IPS DF 4.7 (cell line): ENCODE measurements around the gene ST7.
"Not testable (repeated sequence)": the region's sequence is repeated elsewhere in the genome, so short reads cannot be mapped to it uniquely, and the experiment has no call there.

Experiments
- DNase-seq: peaks from one replicate; pipeline ENCODE4 v3.0.0-alpha.2; 2013; ENCODE audit warnings: low spot score; ENCODE audit errors: extremely low read depth

ST7 gene

GRCh38 chr7:117025891-117026290 lies 72.6 kb downstream of the ST7 start:
- no peak for DNase-seq

- not testable (repeated sequence) for DNase-seq
Observed at GRCh38 chr7:117030346-117030745, 77.0 kb downstream of the ST7 start.

- DNase-seq, result not testable (repeated sequence)
Observed at GRCh38 chr7:117030793-117031192, 77.5 kb downstream of the ST7 start.

GRCh38 chr7:117032810-117033209 lies 79.5 kb downstream of the ST7 start:
- no peak for DNase-seq

GRCh38 chr7:117034851-117035464 lies 81.7 kb downstream of the ST7 start:
- DNase-seq, result no peak

- DNase-seq, result no peak
Observed at GRCh38 chr7:117035465-117035862, 82.2 kb downstream of the ST7 start.

GRCh38 chr7:117036053-117036669 lies 82.9 kb downstream of the ST7 start:
- DNase-seq, result no peak

- no peak for DNase-seq
Observed at GRCh38 chr7:117036836-117037235, 83.5 kb downstream of the ST7 start.

- no peak for DNase-seq
Observed at GRCh38 chr7:117038408-117038807, 85.1 kb downstream of the ST7 start.

- no peak for DNase-seq
Observed at GRCh38 chr7:117041007-117041406, 87.7 kb downstream of the ST7 start.

- DNase-seq, result no peak
Observed at GRCh38 chr7:117041822-117042221, 88.5 kb downstream of the ST7 start.

GRCh38 chr7:117043108-117043825 lies 90.0 kb downstream of the ST7 start:
- no peak for DNase-seq

GRCh38 chr7:117044664-117045063 lies 91.4 kb downstream of the ST7 start:
- DNase-seq, result no peak

GRCh38 chr7:117045927-117046710 lies 92.8 kb downstream of the ST7 start:
- no peak for DNase-seq

- no peak for DNase-seq
Observed at GRCh38 chr7:117047496-117047895, 94.2 kb downstream of the ST7 start.

GRCh38 chr7:117048114-117048866 lies 95.0 kb downstream of the ST7 start:
- no peak for DNase-seq

- DNase-seq, result no peak
Observed at GRCh38 chr7:117048882-117049281, 95.6 kb downstream of the ST7 start.

GRCh38 chr7:117051808-117052207 lies 98.5 kb downstream of the ST7 start:
- DNase-seq, result no peak

GRCh38 chr7:117053432-117053831 lies 100.1 kb downstream of the ST7 start:
- DNase-seq, result no peak

- no peak for DNase-seq
Observed at GRCh38 chr7:117061751-117062150, 108.5 kb downstream of the ST7 start.

GRCh38 chr7:117062300-117062699 lies 109.0 kb downstream of the ST7 start:
- DNase-seq, result no peak
